H1 (cell line): ENCODE results near the gene ROR1. TPM values are rescaled to one million over a fixed set of nuclear protein-coding genes. Genes with fewer than 3 reads are reported as not detected.

Experiments used
- CTCF ChIA-PET: fragments of 300-600 bp; sonication (Branson Sonifier 250); formaldehyde crosslinking; loops from one replicate; lab custom pipeline; 2021; ENCODE audit not compliant: partially characterized antibody; lab: Charles Lee
- POLR2A ChIA-PET: fragments of 300-600 bp; sonication (Branson Sonifier 250); formaldehyde crosslinking; loops from one replicate; lab custom pipeline; 2021; ENCODE audit warnings: inconsistent platforms; ENCODE audit not compliant: partially characterized antibody; lab: Charles Lee
- DNase-seq, 2 experiments: peaks; one replicate each; pipeline versions ENCODE4 v3.0.0 to v3.0.0-alpha.2; 2010 to 2022; ENCODE audit warnings: low spot score in 2 of 2, low read depth in 1 of 2, mixed read lengths in 1 of 2
- FAIRE-seq: peaks from 2 replicates; lab custom pipeline; 2011; peaks lifted over from hg19 to GRCh38; lab: Jason Lieb, UNC
- H2AFZ ChIP-seq: 2 replicates; pipeline ENCODE4 v1.8.1; 2012; ENCODE audit warnings: low read length, inconsistent platforms
- H2AK5ac ChIP-seq: 2 replicates; pipeline ENCODE4 v1.6.1; 2013; ENCODE audit warnings: low read depth, low read length
- H2BK120ac ChIP-seq: replicated peaks from 2 replicates; pipeline ENCODE3; 2013; ENCODE audit warnings: low read depth, low read length, inconsistent platforms
- H2BK12ac ChIP-seq: 2 replicates; pipeline ENCODE4 v1.6.1; 2013; ENCODE audit warnings: low read depth, low read length
- H2BK15ac ChIP-seq: 2 replicates; pipeline ENCODE4 v1.6.1; 2013; ENCODE audit warnings: low read length
- H2BK20ac ChIP-seq: 2 replicates; pipeline ENCODE4 v1.6.1; 2013; ENCODE audit warnings: low read length
- H2BK5ac ChIP-seq: 2 replicates; pipeline ENCODE4 v1.6.1; 2013; ENCODE audit warnings: low read depth, low read length
- H3K14ac ChIP-seq: 2 replicates; pipeline ENCODE4 v1.6.1; 2013; ENCODE audit warnings: inconsistent platforms; ENCODE audit not compliant: insufficient read length
- H3K18ac ChIP-seq: 2 replicates; pipeline ENCODE4 v1.6.1; 2013; ENCODE audit warnings: low read length; ENCODE audit errors: extremely low read depth
- H3K23ac ChIP-seq: 2 replicates; pipeline ENCODE4 v1.6.1; 2013; ENCODE audit warnings: inconsistent platforms; ENCODE audit not compliant: insufficient read length
- H3K23me2 ChIP-seq: 2 replicates; pipeline ENCODE4 v1.6.1; 2013; ENCODE audit warnings: low read depth, low read length
- H3K27ac ChIP-seq: 2 replicates; pipeline ENCODE4 v1.6.1; 2011; ENCODE audit warnings: low read depth, low read length, inconsistent platforms
- H3K27me3 ChIP-seq, 4 experiments: replicated peaks in 1 of 4; 1 replicate in 1 of 4; 2 replicates in 3 of 4; pipeline versions ENCODE4 v1.6.1 to v1.8.1; 2011 to 2013; ENCODE audit warnings: low read length in 3 of 4, mild to moderate bottlenecking in 3 of 4, inconsistent platforms in 2 of 4, mixed read lengths in 2 of 4, moderate library complexity in 1 of 4; ENCODE audit not compliant: control insufficient read depth in 3 of 4, insufficient read depth in 3 of 4; ENCODE audit errors: extremely low read depth in 1 of 4
- H3K36me3 ChIP-seq, 4 experiments: 2 replicates each; pipeline versions ENCODE4 v1.6.1 to v1.8.1; 2011 to 2013; ENCODE audit warnings: mild to moderate bottlenecking in 4 of 4, low read length in 3 of 4, moderate library complexity in 2 of 4, control low read depth in 1 of 4, inconsistent platforms in 1 of 4; ENCODE audit not compliant: insufficient read depth in 4 of 4, control insufficient read depth in 2 of 4
- H3K4ac ChIP-seq: replicated peaks from 2 replicates; pipeline ENCODE3; 2013; ENCODE audit warnings: low read length, low read depth, mixed read lengths, inconsistent platforms; ENCODE audit not compliant: insufficient read length
- H3K4me1 ChIP-seq, 4 experiments: replicated peaks in 1 of 4; 1 replicate in 1 of 4; 2 replicates in 3 of 4; pipeline versions ENCODE4 v1.6.1 to v1.8.1; 2011 to 2013; ENCODE audit warnings: low read length in 3 of 4, inconsistent platforms in 2 of 4, mixed read lengths in 1 of 4; ENCODE audit not compliant: insufficient read depth in 4 of 4, control insufficient read depth in 3 of 4
- H3K4me2 ChIP-seq, 2 experiments: 2 replicates each; pipeline versions ENCODE4 v1.6.1 to v1.8.1; 2011 to 2013; ENCODE audit warnings: low read depth in 2 of 2, low read length in 2 of 2, control low read depth in 1 of 2, inconsistent platforms in 1 of 2, mild to moderate bottlenecking in 1 of 2; ENCODE audit not compliant: insufficient read depth in 1 of 2
- H3K4me3 ChIP-seq, 4 experiments: fragments of 200-600, 300-600 bp in 1 of 4; sonication (generic), shearing (Covaris generic), sonication (Bioruptor Twin) in 1 of 4; 2 replicates each; pipeline versions ENCODE4 v1.5.1 to v1.8.1; 2011 to 2016; ENCODE audit warnings: low read length in 4 of 4, low read depth in 3 of 4, control low read depth in 2 of 4, inconsistent platforms in 2 of 4, mild to moderate bottlenecking in 2 of 4, mixed read lengths in 1 of 4, moderate library complexity in 1 of 4; ENCODE audit not compliant: insufficient read depth in 2 of 4; ENCODE audit errors: extremely low read depth in 1 of 4
- H3K56ac ChIP-seq: replicated peaks from 2 replicates; pipeline ENCODE3; 2013; ENCODE audit warnings: low read depth, mild to moderate bottlenecking, mixed read lengths, low read length, inconsistent platforms; ENCODE audit not compliant: insufficient read length
- H3K79me1 ChIP-seq: 2 replicates; pipeline ENCODE4 v1.6.1; 2013; ENCODE audit warnings: low read depth, low read length, control low read depth
- H3K79me2 ChIP-seq, 2 experiments: 2 replicates each; pipeline versions ENCODE4 v1.6.1 to v1.8.1; 2012 to 2013; ENCODE audit warnings: low read length in 2 of 2, mild to moderate bottlenecking in 2 of 2, inconsistent platforms in 1 of 2; ENCODE audit not compliant: insufficient read depth in 2 of 2, control insufficient read depth in 1 of 2
- H3K9ac ChIP-seq, 4 experiments: replicated peaks in 1 of 4; 1 replicate in 1 of 4; 2 replicates in 3 of 4; pipeline versions ENCODE4 v1.6.1 to v1.8.1; 2011 to 2013; ENCODE audit warnings: low read depth in 3 of 4, low read length in 3 of 4, control low read depth in 2 of 4, mild to moderate bottlenecking in 2 of 4, moderate library complexity in 2 of 4, inconsistent platforms in 1 of 4; ENCODE audit errors: extremely low read depth in 1 of 4
- H3K9me3 ChIP-seq, 2 experiments: 2 replicates each; pipeline versions ENCODE4 v1.6.1 to v1.8.1; 2012 to 2013; ENCODE audit warnings: mild to moderate bottlenecking in 2 of 2, moderate library complexity in 2 of 2, control low read depth in 1 of 2, inconsistent platforms in 1 of 2, low read depth in 1 of 2, low read length in 1 of 2, mixed read lengths in 1 of 2; ENCODE audit not compliant: insufficient read depth in 2 of 2
- H4K20me1 ChIP-seq, 2 experiments: replicated peaks in 1 of 2; 2 replicates each; pipeline versions ENCODE3 to v1.8.1; 2011 to 2013; ENCODE audit warnings: inconsistent platforms in 2 of 2, low read length in 2 of 2, mild to moderate bottlenecking in 1 of 2; ENCODE audit not compliant: insufficient read depth in 2 of 2, control insufficient read depth in 1 of 2
- H4K5ac ChIP-seq: 2 replicates; pipeline ENCODE4 v1.6.1; 2013; ENCODE audit warnings: low read length, low read depth, mixed read lengths, inconsistent platforms; ENCODE audit not compliant: insufficient read length
- H4K8ac ChIP-seq: 2 replicates; pipeline ENCODE4 v1.8.0; 2013; ENCODE audit warnings: mild to moderate bottlenecking, moderate library complexity, low read length, inconsistent platforms; ENCODE audit not compliant: insufficient read depth; ENCODE audit errors: extremely low read depth
- H4K91ac ChIP-seq: replicated peaks from 2 replicates; pipeline ENCODE3; 2013; ENCODE audit warnings: low read length, mixed read lengths, inconsistent platforms; ENCODE audit not compliant: insufficient read length
- CBX5 ChIP-seq: fragments of 300-800, 300-1000 bp; sonication (generic); IDR thresholded peaks from 2 replicates; pipeline ENCODE4 v1.7.1; 2016; ENCODE audit warnings: antibody characterized with exemption, low read length, low read depth
- CHD1 ChIP-seq: IDR thresholded peaks from 2 replicates; pipeline ENCODE4 v1.6.1; 2012; ENCODE audit warnings: low read depth, low read length, improper control_type of control experiment
- CREB1 ChIP-seq: IDR thresholded peaks from 2 replicates; pipeline ENCODE4 v1.6.1; 2012; ENCODE audit warnings: inconsistent platforms
- JUN ChIP-seq: IDR thresholded peaks from 2 replicates; pipeline ENCODE4 v1.6.1; 2011; ENCODE audit warnings: low read depth, mild to moderate bottlenecking, improper control_type of control experiment, low read length
- JUND ChIP-seq: IDR thresholded peaks from 2 replicates; pipeline ENCODE4 v1.6.1; 2011; ENCODE audit warnings: mild to moderate bottlenecking, improper control_type of control experiment, low read length
- MAFK ChIP-seq: IDR thresholded peaks from 2 replicates; pipeline ENCODE4 v1.6.1; 2012; ENCODE audit warnings: low read depth, mild to moderate bottlenecking, improper control_type of control experiment, low read length
- POLR2A ChIP-seq, 2 experiments: IDR thresholded peaks; 1 replicate in 1 of 2; 2 replicates in 1 of 2; pipeline ENCODE4 v1.6.1; 2011; ENCODE audit warnings: low read depth in 2 of 2, low read length in 2 of 2, mild to moderate bottlenecking in 2 of 2; ENCODE audit errors: control extremely low read depth in 1 of 2
- RAD21 ChIP-seq, 2 experiments: IDR thresholded peaks in 1 of 2; conservative IDR thresholded peaks in 1 of 2; 2 replicates each; pipeline ENCODE4 v1.6.1; 2011; ENCODE audit warnings: low read depth in 2 of 2, low read length in 2 of 2, improper control_type of control experiment in 1 of 2, inconsistent platforms in 1 of 2, mild to moderate bottlenecking in 1 of 2, moderate library complexity in 1 of 2
- SP2 ChIP-seq: IDR thresholded peaks from 2 replicates; pipeline ENCODE4 v1.6.1; 2012; ENCODE audit warnings: mild to moderate bottlenecking, low read length, inconsistent platforms
- SRF ChIP-seq: IDR thresholded peaks from 2 replicates; pipeline ENCODE4 v1.6.1; 2011; ENCODE audit warnings: mild to moderate bottlenecking, low read depth, low read length, moderate library complexity
- YY1 ChIP-seq: IDR thresholded peaks from 2 replicates; pipeline ENCODE4 v1.6.1; 2011; ENCODE audit warnings: low read depth, mild to moderate bottlenecking, low read length
- WGBS, 2 experiments: shearing (Covaris generic) in 1 of 2; methylation state at CpG; one replicate each; pipeline versions ENCODE4 v1.1.6 to v1.1.7; 2013 to 2015; ENCODE audit warnings: low lambda C conversion rate in 2 of 2, mixed read lengths in 2 of 2, inconsistent platforms in 1 of 2, low coverage in 1 of 2, missing lambda C conversion rate in 1 of 2; ENCODE audit not compliant: insufficient replicate concordance in 2 of 2, insufficient coverage in 1 of 2, insufficient read length in 1 of 2; ENCODE audit errors: extremely low coverage in 1 of 2, missing lambda C conversion rate in 1 of 2; 5-methylcytosine and 5-hydroxymethylcytosine counted together
- polyA plus RNA-seq, 7 experiments: library from polyadenylated mRNA; depleted of rRNA in 3 of 7; stranded (reverse) in 5 of 7; unstranded in 2 of 7; fragments of >200 nt in 5 of 7; fragments of 200-250 nt in 2 of 7; gene quantifications; 1 replicate in 5 of 7; 2 replicates in 1 of 7; 4 replicates in 1 of 7; pipeline versions ENCODE4 v1.2.1 to v1.2.3, GENCODE V29; 2011 to 2013; ENCODE audit warnings: missing spikeins in 2 of 7, mixed read lengths in 2 of 7
- total RNA-seq: library from RNA; stranded (reverse); fragmentation: NEBNext Ultra II Directional; extraction: Animal tissue kit (Norgen Biotek cat#: 25700); gene quantifications from 2 replicates; pipeline ENCODE4 v1.2.1, GENCODE V29; 2021
- TF ChIP-seq, protein P1 (sequence below): IDR thresholded peaks from 2 replicates; pipeline ENCODE4 v1.6.1; 2011; ENCODE audit warnings: low read length, improper control_type of control experiment

ROR1 gene
- total and polyA plus RNA-seq, 2 of the 8 experiments (the other 6 are each of a cell fraction or from before 2014, with no cell fraction given) = 33.6 to 73.6 TPM

DNA sequence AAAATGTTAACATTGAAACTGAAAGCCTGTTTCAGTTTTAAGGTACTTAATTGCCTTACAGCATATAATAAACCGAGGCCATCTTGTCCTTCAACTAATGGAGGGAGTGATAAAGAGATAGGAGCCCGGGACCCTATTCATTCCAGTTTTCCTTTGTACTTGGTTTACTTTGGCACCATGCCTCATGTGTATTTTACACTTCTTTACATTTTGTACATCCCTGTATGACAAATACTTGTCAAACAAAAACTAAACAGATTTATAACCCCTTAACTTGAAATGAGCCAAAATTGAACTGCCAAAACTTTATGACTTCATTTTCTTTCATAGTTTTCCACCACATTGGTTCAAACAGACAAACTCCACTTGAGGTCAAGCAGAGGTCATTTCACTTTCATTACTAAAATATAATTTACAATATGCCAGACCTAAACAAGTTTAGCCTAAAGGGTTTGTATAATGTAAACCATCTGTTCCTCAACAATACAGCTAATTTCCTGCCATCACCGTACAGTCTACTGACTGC is 398.7 kb downstream of the ROR1 start:
- Histone ChIP-seq H4K20me1 (no peaks in the 10 kb centered on the region), H3K56ac (no peak overlapping the region), H3K23me2 (no peaks in the 10 kb centered on the region), H3K4me2 (no peak overlapping the region), H3K14ac (no peak overlapping the region), H3K18ac (no peak overlapping the region), H4K91ac (no peak overlapping the region), H3K23ac (no peak overlapping the region), H3K36me3 (peaks cover 0 to 31% (median 19%) of the 10 kb centered on the region in 4 experiments; a peak in 6 of 8 replicates), H3K27me3 (no peaks in the 10 kb centered on the region), H3K79me2 (no peaks in the 10 kb centered on the region), H2BK120ac (no peak overlapping the region), H2BK20ac (no peak overlapping the region), H2BK15ac (no peak overlapping the region), H3K4ac (no peak overlapping the region), H2AK5ac (no peak overlapping the region), H4K8ac (no peak overlapping the region), H3K27ac (no peak overlapping the region), H3K4me1 (peaks cover 0 to 3% (median 0%) of the 10 kb centered on the region in 4 experiments; a peak in 2 of 7 replicates), H4K5ac (no peak overlapping the region), H3K4me3 (no peak overlapping the region), H2BK12ac (no peak overlapping the region), H3K9ac (no peak overlapping the region), H3K9me3 (peaks cover 9 to 11% of the 10 kb centered on the region in 2 experiments; a peak in 2 of 4 replicates), H2BK5ac (no peak overlapping the region), H2AFZ (no peak overlapping the region), H3K79me1 (no peaks in the 10 kb centered on the region)
- TF ChIP-seq YY1 = no peak
- TF ChIP-seq CHD1 = no peak
- no peak for TF ChIP-seq JUN
- TF ChIP-seq SRF = no peak
- TF ChIP-seq, protein P1, sequence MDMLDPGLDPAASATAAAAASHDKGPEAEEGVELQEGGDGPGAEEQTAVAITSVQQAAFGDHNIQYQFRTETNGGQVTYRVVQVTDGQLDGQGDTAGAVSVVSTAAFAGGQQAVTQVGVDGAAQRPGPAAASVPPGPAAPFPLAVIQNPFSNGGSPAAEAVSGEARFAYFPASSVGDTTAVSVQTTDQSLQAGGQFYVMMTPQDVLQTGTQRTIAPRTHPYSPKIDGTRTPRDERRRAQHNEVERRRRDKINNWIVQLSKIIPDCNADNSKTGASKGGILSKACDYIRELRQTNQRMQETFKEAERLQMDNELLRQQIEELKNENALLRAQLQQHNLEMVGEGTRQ = no peak
- no peak for TF ChIP-seq MAFK
- no peak for TF ChIP-seq CREB1
- TF ChIP-seq POLR2A (IDR thresholded peaks at IDR 0.05; ENCODE audit: control extremely low read depth in 1 of 2, low read depth in 2 of 2, low read length in 2 of 2) = no peak
- no peak for TF ChIP-seq RAD21 (IDR thresholded peaks at IDR 0.05 in 1 of 2, conservative IDR thresholded peaks at IDR 0.05 in 1 of 2; ENCODE audit: low read depth in 2 of 2, low read length in 2 of 2)
- TF ChIP-seq CBX5 = no peak
- TF ChIP-seq SP2 = no peak
- TF ChIP-seq JUND = no peak
- FAIRE-seq (no peak), DNase-seq (no peak)
- WGBS, 2 experiments = 89% methylated on average over 3 of the region's 3 CpGs; no CpG with 5 or more reads in 1 of the 2 experiments
- CTCF ChIA-PET = interaction anchor here (1.1 to 3.1 kb wide), 4 partner anchors 8 to 481 kb away, joined by 3 to 12 read pairs (median 4); no protein-coding TSS in a partner anchor
- POLR2A ChIA-PET = no interaction called here
